Cardiac fibroblast (primary cell): ENCODE measurements around the gene EPS8L2.

Experiments
- DNase-seq, 2 donors: peaks; one replicate each; pipeline versions ENCODE4 v3.0.0 to v3.0.0-alpha.2; 2010; ENCODE audit warnings: low read depth in 2 of 2
- H3K4me3 ChIP-seq, 2 donors: replicated peaks in 1 of 2; 1 replicate in 1 of 2; 2 replicates in 1 of 2; pipeline ENCODE4 v1.5.1; 2011; ENCODE audit warnings: low read depth in 2 of 2, low read length in 2 of 2, mild to moderate bottlenecking in 2 of 2, moderate library complexity in 1 of 2
- CTCF ChIP-seq: IDR thresholded peaks from one replicate; pipeline ENCODE4 v1.5.1; 2011; ENCODE audit warnings: low read depth, mild to moderate bottlenecking, low read length, inconsistent platforms

EPS8L2 gene

DNA sequence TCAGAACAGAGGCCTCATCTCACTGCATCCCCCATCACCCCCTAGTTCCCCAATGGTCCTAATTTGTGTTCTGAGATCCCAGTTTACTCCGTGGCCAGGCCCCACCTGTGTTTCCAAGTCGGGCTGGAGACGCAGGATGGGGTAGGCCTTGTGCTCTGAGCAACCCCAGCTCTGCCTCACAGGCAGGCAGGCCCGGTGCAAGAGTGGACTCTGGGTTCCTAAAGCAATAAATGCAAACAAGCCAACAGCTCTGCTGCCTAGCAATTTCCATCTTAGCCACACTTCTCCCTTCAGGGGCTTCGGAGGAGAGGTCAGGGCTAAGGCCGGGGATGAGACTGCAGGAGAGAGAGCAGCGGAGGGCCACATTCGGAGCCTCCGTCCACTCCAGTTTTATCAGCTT lies 2.5 kb upstream of the EPS8L2 start:
- H3K4me3 ChIP-seq: no peak overlapping the region
- no peak for TF ChIP-seq CTCF
- no peak for DNase-seq

- no peak overlapping the region for H3K4me3 ChIP-seq
- DNase-seq: no peak
- no peak for TF ChIP-seq CTCF
Measured at GRCh38 chr11:704228-704674, 1.8 kb upstream of the EPS8L2 start.

GRCh38 chr11:704781-705645 lies 1.0 kb upstream of the EPS8L2 start:
- DNase-seq: no peak
- H3K4me3 ChIP-seq: peak overlapping the region in 1 of 2 donors; percentile 57
- no peak for TF ChIP-seq CTCF

DNA sequence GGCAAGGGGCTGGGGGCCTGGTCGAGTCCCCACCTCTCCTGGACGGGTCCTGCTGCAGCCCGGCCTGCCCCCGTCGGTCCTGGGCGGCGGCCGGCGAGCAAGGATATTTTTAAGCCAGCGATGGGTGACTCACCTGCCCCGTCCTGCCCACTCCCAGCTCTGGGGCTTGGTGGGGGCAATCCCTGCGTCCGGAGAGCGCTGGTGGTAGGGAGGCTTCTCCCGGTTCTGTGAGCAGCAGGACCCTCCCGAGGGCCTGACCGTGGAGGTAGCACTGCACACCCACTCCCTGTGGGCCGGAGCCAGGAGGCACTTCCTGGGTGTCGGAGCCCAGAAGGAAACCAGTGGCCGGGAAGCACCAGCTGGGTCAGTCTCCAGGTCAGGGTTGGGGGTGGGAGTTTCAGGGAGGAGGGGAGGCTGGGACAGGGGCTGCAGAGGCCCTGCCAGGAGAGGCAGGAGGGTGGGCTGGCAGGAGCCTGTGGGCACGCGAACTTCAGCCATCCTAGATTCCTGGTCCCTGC lies 467 bp downstream of the EPS8L2 start:
- TF ChIP-seq CTCF: no peak
- peak; percentile 34 to 43 for DNase-seq
- H3K4me3 ChIP-seq: peak overlapping the region; percentile 42 to 57

GRCh38 chr11:706957-707816 lies 1.2 kb downstream of the EPS8L2 start:
- no peak for TF ChIP-seq CTCF
- peak; percentile 8 to 12 for DNase-seq
- H3K4me3 ChIP-seq: peak overlapping the region; percentile 42 to 57

DNA sequence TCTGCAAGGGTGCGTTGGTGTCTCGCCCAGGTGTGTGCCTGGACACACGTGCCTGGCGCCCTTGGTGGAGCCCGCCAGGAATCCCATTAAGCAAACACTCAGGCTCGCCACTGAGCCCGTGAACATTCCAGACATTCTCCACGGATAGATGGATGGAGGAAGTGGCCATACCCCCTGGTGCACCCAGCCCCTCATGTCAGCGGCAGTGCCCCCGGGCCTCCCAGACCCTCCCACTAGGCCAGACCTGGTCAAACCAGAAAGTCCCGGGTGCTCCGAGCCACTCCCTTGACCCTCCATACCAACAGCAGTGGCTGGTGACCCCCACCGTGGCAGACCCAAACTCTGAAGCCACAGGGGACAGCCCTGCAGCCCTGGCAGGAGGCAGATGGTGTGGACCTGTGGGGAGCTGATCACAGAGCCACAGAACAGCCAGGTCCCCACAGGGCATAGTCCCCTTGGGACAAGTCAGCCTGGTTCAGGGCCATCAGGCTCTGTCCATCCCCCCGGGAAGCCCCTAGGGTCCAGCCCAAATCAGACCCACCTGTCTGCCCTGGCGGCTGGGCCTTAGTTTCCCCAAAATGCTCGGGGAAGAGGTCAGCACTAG lies 1.9 kb downstream of the EPS8L2 start:
- no peak for TF ChIP-seq CTCF
- DNase-seq: no peak
- no peak overlapping the region for H3K4me3 ChIP-seq
